HG02885 (cell line): Measurements from ENCODE around the gene NAIF1.

Experiments
- ATAC-seq: cut with Tn5 transposase; IDR thresholded peaks from one replicate; pipeline ENCODE4 v1.9.1; 2021; ENCODE audit warnings: mild to moderate bottlenecking; ENCODE audit not compliant: unreplicated experiment, poor library complexity

Gene NAIF1

GRCh38 chr9:128102861-128103588 is 35.9 kb upstream of the NAIF1 start:
- no peak for ATAC-seq

DNA sequence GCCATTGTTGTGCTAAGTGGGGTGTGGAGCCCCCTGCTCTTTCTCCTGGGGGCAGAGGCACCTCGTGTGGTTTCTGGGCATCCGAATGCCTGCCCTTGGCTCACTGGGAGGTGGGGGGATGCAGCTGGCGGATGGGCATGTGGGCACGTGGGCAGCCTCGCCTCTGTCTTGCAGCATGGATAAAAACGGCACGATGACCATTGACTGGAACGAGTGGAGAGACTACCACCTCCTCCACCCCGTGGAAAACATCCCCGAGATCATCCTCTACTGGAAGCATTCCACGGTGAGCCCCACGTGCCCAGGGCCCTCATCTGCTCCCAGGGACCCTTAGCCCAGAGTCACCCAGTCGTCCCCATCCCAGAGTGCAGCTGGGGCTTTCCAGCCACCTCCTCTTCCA is 35.1 kb upstream of the NAIF1 start:
- ATAC-seq: no peak

DNA sequence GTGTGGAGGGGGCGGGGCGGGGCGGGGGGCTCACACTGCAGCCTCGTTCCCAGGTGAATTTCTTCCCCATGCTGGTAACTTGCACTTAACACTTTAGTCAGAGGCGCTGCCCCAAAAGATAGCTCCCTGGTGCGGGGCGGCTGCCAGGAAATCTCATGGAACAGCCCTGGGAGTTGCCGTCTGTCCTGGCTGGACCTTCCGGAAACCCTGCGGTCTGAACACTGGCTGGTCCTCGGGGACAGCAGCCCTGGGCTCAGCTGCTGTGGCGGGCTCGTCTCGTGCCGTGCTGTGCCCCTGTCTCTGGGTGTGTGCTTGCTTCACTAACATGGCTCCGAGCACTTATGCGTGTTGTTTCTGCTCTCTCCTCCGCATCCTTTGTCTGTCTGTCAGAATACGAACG is 34.6 kb upstream of the NAIF1 start:
- ATAC-seq: no peak

DNA sequence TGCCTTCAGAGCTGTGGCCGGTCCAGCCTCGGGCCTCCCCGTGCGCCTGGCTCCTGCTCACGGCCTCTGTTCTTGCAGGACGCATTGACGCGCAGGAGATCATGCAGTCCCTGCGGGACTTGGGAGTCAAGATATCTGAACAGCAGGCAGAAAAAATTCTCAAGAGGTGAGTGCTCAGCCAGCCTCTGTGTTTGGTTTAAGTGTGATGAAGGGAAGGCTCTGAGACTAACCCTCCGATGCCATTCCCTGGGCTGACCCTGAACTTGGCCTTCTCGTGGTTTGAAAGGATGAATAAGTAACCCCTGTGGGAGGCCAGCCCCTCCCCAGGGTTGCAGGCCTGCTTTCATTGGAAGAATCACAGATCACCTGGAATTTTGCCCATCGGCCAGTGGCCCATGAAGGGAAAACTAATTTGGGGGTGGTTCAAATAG is 34.1 kb upstream of the NAIF1 start:
- ATAC-seq: no peak

DNA sequence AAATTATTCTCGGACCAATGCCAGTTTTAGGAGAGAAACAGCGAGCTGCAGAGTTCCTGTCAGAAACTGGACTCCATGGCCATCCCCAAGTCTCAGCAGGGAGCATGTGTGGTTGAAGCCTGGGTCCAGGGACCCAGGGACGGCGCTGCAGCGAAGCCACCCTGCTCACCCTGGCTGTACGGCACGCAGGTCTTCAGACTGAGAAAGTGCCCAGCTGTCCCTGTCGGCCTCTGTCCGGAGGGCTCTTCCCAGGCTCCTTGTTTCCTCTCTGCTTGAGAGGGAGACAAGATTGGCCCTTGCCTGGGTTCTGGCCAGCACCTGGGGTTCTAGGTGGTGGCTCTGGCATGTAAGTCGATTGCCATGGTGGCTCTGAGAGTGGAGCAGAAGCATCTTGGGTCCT is 33.5 kb upstream of the NAIF1 start:
- no peak for ATAC-seq

- no peak for ATAC-seq
Measured at GRCh38 chr9:128099932-128100491, 32.9 kb upstream of the NAIF1 start.

GRCh38 chr9:128099231-128099931 is 32.3 kb upstream of the NAIF1 start:
- no peak for ATAC-seq

GRCh38 chr9:128098297-128099230 is 31.4 kb upstream of the NAIF1 start:
- no peak for ATAC-seq

- no peak for ATAC-seq
Measured at GRCh38 chr9:128097543-128098296, 30.6 kb upstream of the NAIF1 start.

- ATAC-seq: no peak
Measured at GRCh38 chr9:128096616-128097536, 29.8 kb upstream of the NAIF1 start.

DNA sequence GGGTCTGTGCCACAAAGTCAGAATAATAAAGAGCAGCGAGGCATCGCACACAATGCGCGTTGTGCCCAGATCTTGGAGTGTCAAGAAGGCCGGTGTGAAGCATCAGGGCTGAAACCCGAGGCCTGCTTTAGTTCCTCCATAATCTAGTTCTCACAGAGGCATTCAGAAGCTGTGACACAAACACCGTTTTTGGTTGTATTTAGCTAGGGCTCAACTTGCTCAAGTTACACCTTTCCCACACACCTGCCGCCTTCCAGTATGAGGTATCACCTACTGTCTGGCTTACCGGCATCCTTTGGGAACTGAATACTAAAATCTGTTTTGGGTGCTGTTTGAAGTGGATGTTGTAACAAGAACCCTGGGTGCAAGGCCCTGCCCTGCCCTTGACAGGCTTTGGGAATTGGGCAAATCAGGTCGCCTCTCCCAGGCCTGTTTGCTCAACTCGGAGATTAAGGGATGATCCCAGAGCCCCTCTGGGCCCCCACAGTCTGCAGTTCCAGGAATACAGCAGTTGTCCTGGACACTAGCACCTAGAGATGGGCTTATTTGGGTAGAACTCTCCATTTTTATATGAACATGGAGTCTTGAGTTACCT is 27.9 kb upstream of the NAIF1 start:
- ATAC-seq: no peak

GRCh38 chr9:128094166-128094949 is 27.2 kb upstream of the NAIF1 start:
- ATAC-seq: peak; percentile 94

DNA sequence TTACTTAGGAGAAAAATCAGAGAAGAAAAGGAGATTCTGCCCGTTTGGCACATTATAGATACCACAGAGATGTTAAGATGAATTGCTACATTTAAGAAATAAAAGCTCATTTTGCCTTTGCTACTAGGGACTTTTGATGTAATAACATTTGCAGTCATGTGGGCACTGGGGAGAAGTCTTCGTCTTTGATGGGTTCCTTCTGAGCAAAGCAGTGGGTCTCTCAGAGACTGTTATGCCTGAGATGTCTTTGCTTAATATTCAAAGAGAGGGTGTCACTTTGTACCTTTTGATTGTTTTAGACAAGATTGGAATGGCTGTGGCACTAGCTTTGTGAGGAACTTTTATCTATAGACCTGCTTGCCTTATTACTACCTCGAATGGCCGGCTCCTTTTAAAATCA is 25.9 kb upstream of the NAIF1 start:
- no peak for ATAC-seq

GRCh38 chr9:128092199-128092977 is 25.3 kb upstream of the NAIF1 start:
- no peak for ATAC-seq

DNA sequence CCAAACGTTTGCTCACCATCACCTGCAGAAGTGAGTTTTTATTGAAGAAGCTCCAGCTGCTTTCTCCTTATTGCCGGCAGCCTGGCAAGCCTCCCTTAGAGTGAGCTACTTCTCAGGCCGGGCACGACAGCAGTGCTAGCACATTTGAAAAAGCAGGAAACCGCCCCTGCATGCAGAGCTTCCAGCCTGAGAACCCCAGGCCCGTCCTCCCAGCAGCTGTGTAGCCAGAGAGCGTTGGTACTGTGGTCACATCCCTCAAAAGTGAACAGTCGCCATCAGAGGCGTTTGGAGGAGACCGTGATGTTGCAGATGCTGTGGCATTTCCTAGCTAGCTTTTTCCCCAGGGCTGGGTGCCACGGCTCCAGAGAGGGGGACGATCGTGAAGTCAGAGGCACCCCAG is 24.5 kb upstream of the NAIF1 start:
- no peak for ATAC-seq

- ATAC-seq: no peak
Measured at GRCh38 chr9:128091144-128091543, 24.0 kb upstream of the NAIF1 start.

- ATAC-seq: no peak
Measured at GRCh38 chr9:128089299-128089698, 22.2 kb upstream of the NAIF1 start.
